CD14-positive monocyte (primary cell): Measurements from ENCODE around the gene C1orf226. TPM values are rescaled to one million over a fixed set of nuclear protein-coding genes. Genes with fewer than 3 reads are reported as not detected.

Experiments
- DNase-seq, 3 donors: peaks; one replicate each; pipeline ENCODE4 v3.0.0-alpha.2; 2011 to 2022
- H2AFZ ChIP-seq: 2 replicates; pipeline ENCODE4 v1.6.0; 2012; ENCODE audit warnings: mild to moderate bottlenecking, low read depth, low read length, inconsistent platforms; ENCODE audit not compliant: insufficient read depth, poor library complexity, severe bottlenecking
- H3K27ac ChIP-seq, 2 donors: 1 replicate in 1 of 2; 2 replicates in 1 of 2; pipeline ENCODE4 v1.5.1; 2012 to 2013; ENCODE audit warnings: low read length in 2 of 2, control low read depth in 1 of 2, inconsistent platforms in 1 of 2, low read depth in 1 of 2, mild to moderate bottlenecking in 1 of 2
- H3K27me3 ChIP-seq, 2 donors: one replicate each; pipeline versions ENCODE4 v1.6.0 to v1.6.1; 2011 to 2013; ENCODE audit warnings: low read length in 2 of 2; ENCODE audit not compliant: control insufficient read depth in 2 of 2, insufficient read depth in 2 of 2
- H3K36me3 ChIP-seq, 2 donors: replicated peaks in 1 of 2; 1 replicate in 1 of 2; 2 replicates in 1 of 2; pipeline versions ENCODE4 v1.5.1 to v1.6.1; 2012 to 2013; ENCODE audit warnings: low read length in 2 of 2, control low read depth in 1 of 2, inconsistent platforms in 1 of 2, mild to moderate bottlenecking in 1 of 2; ENCODE audit not compliant: insufficient read depth in 2 of 2, control insufficient read depth in 1 of 2
- H3K4me1 ChIP-seq, 2 donors: 1 replicate in 1 of 2; 2 replicates in 1 of 2; pipeline versions ENCODE4 v1.5.1 to v1.6.1; 2012 to 2013; ENCODE audit warnings: low read length in 2 of 2, control low read depth in 1 of 2, inconsistent platforms in 1 of 2, mild to moderate bottlenecking in 1 of 2, moderate library complexity in 1 of 2; ENCODE audit not compliant: insufficient read depth in 2 of 2, control insufficient read depth in 1 of 2
- H3K4me2 ChIP-seq: replicated peaks from 2 replicates; pipeline ENCODE3; 2012; ENCODE audit warnings: low read length, moderate library complexity, mild to moderate bottlenecking; ENCODE audit not compliant: poor library complexity, severe bottlenecking; ENCODE audit errors: extremely low read depth
- H3K4me3 ChIP-seq, 3 experiments: fragments of 200-600 bp in 1 of 3; sonication (generic) in 1 of 3; replicated peaks in 1 of 3; 1 replicate in 2 of 3; 2 replicates in 1 of 3; pipeline ENCODE4 v1.5.1; 2011 to 2013; ENCODE audit warnings: low read length in 3 of 3, mild to moderate bottlenecking in 3 of 3, control low read depth in 2 of 3, low read depth in 2 of 3, inconsistent platforms in 1 of 3, moderate library complexity in 1 of 3
- H3K79me2 ChIP-seq: 2 replicates; pipeline ENCODE4 v1.6.0; 2012; ENCODE audit warnings: mild to moderate bottlenecking, control low read depth, inconsistent platforms, low read length, moderate library complexity; ENCODE audit not compliant: insufficient read depth
- H3K9ac ChIP-seq: 2 replicates; pipeline ENCODE4 v1.6.0; 2017; ENCODE audit warnings: low read length, mild to moderate bottlenecking; ENCODE audit not compliant: insufficient read depth, poor library complexity, severe bottlenecking
- H3K9me3 ChIP-seq, 2 donors: replicated peaks in 1 of 2; 1 replicate in 1 of 2; 2 replicates in 1 of 2; pipeline versions ENCODE4 v1.5.1 to v1.6.1; 2012 to 2013; ENCODE audit warnings: low read length in 2 of 2, control low read depth in 1 of 2; ENCODE audit not compliant: control insufficient read depth in 1 of 2, insufficient read depth in 1 of 2
- H4K20me1 ChIP-seq: 2 replicates; pipeline ENCODE4 v1.6.0; 2012; ENCODE audit warnings: mild to moderate bottlenecking, low read length, control low read depth, moderate library complexity; ENCODE audit not compliant: insufficient read depth
- H3K27ac Mint-ChIP-seq, 7 donors: one replicate each; pipeline ENCODE4 v1.8.0; 2020; ENCODE audit warnings: mild to moderate bottlenecking in 7 of 7, mixed read lengths in 7 of 7, moderate library complexity in 6 of 7, inconsistent platforms in 2 of 7
- H3K27me3 Mint-ChIP-seq, 3 donors: one replicate each; pipeline ENCODE4 v1.8.0; 2021 to 2022; ENCODE audit warnings: low read depth in 3 of 3, mild to moderate bottlenecking in 3 of 3, mixed read lengths in 3 of 3, moderate library complexity in 3 of 3, inconsistent platforms in 1 of 3
- H3K36me3 Mint-ChIP-seq, 2 donors: one replicate each; pipeline ENCODE4 v1.8.0; 2020; ENCODE audit warnings: mixed read lengths in 2 of 2, inconsistent platforms in 1 of 2, mild to moderate bottlenecking in 1 of 2
- H3K4me1 Mint-ChIP-seq: one replicate; pipeline ENCODE4 v1.8.0; 2020; ENCODE audit warnings: mild to moderate bottlenecking, mixed read lengths
- H3K4me3 Mint-ChIP-seq, 2 donors: one replicate each; pipeline ENCODE4 v1.8.0; 2020; ENCODE audit warnings: mild to moderate bottlenecking in 2 of 2, mixed read lengths in 2 of 2, moderate library complexity in 1 of 2
- H3K9me3 Mint-ChIP-seq, 7 donors: one replicate each; pipeline ENCODE4 v1.8.0; 2020 to 2022; ENCODE audit warnings: mixed read lengths in 7 of 7, mild to moderate bottlenecking in 6 of 7, moderate library complexity in 6 of 7, inconsistent platforms in 2 of 7
- CTCF ChIP-seq: fragments of 200-600 bp; IDR thresholded peaks from one replicate; pipeline ENCODE4 v1.8.0; 2022; ENCODE audit warnings: antibody characterized with exemption, mild to moderate bottlenecking
- WGBS: methylation state at CpG from one replicate; pipeline ENCODE4 v1.1.5; 2013; ENCODE audit warnings: missing lambda C conversion rate; ENCODE audit not compliant: insufficient coverage; 5-methylcytosine and 5-hydroxymethylcytosine counted together
- intact Hi-C, 2 donors: fragments of 100-400 bp; cut with micrococcal nuclease; formaldehyde crosslinking; loops; one replicate each; pipeline versions ENCODE4 v1.15.0 to v1.15.1; 2023
- polyA plus RNA-seq, 3 donors: library from polyadenylated mRNA; depleted of rRNA in 1 of 3; unstranded in 2 of 3; stranded (reverse) in 1 of 3; fragments of 300-500 nt in 2 of 3; fragments of >200 nt in 1 of 3; fragmentation: Illumina TruSeq in 2 of 3; gene quantifications; 1 replicate in 2 of 3; 2 replicates in 1 of 3; pipeline ENCODE4 v1.2.3, GENCODE V29; 2012 to 2021

Gene C1orf226
- polyA plus RNA-seq, 3 donors, result 0.10 to 0.31 TPM; not detected in 1

GRCh38 chr1:162386292-162387225 lies 5.0 kb downstream of the C1orf226 start:
- Histone ChIP-seq H2AFZ (no peak overlapping the region), H3K9ac (no peak overlapping the region), H3K27me3 (no peaks in the 10 kb centered on the region), H3K27ac (no peak overlapping the region), H3K36me3 (no peaks in the 10 kb centered on the region), H3K9me3 (no peaks in the 10 kb centered on the region), H3K79me2 (no peaks in the 10 kb centered on the region), H3K4me1 (peaks cover 13 to 28% of the 10 kb centered on the region in 2 donors), H4K20me1 (no peaks in the 10 kb centered on the region), H3K4me3 (no peak overlapping the region), H3K4me2 (no peak overlapping the region)
- Mint-ChIP-seq H3K36me3 (no peaks in the 10 kb centered on the region), H3K4me1 (peaks cover 32% of the 10 kb centered on the region), H3K27me3 (peaks cover 0 to 2% (median 0%) of the 10 kb centered on the region in 3 donors), H3K9me3 (no peaks in the 10 kb centered on the region), H3K27ac (no peak overlapping the region), H3K4me3 (no peak overlapping the region)
- TF ChIP-seq CTCF, result no peak
- intact Hi-C loops, result no loop called here
- no peak for DNase-seq
- 46% methylated on average over 4 of the region's 8 CpGs for WGBS

GRCh38 chr1:162387226-162388082 lies 5.9 kb downstream of the C1orf226 start:
- peaks cover 0 to 2% (median 0%) of the 10 kb centered on the region in 3 donors for H3K27me3 Mint-ChIP-seq
- no peak for TF ChIP-seq CTCF
- Histone ChIP-seq H3K27ac (no peak overlapping the region), H2AFZ (no peak overlapping the region), H3K27me3 (no peaks in the 10 kb centered on the region), H3K4me1 (peaks cover 13 to 30% of the 10 kb centered on the region in 2 donors), H3K4me3 (no peak overlapping the region), H3K4me2 (no peak overlapping the region), H3K79me2 (no peaks in the 10 kb centered on the region), H3K36me3 (no peaks in the 10 kb centered on the region), H4K20me1 (no peaks in the 10 kb centered on the region), H3K9ac (no peak overlapping the region), H3K9me3 (no peaks in the 10 kb centered on the region)
- intact Hi-C loops, result no loop called here
- no peak for DNase-seq
- H3K4me3 Mint-ChIP-seq, result no peak overlapping the region
- no peaks in the 10 kb centered on the region for H3K36me3 Mint-ChIP-seq
- no peaks in the 10 kb centered on the region for H3K9me3 Mint-ChIP-seq
- H3K4me1 Mint-ChIP-seq, result peaks cover 37% of the 10 kb centered on the region
- WGBS, result 81% methylated on average over 19 of the region's 20 CpGs
- H3K27ac Mint-ChIP-seq, result no peak overlapping the region
